HepG2 (cell line): ENCODE measurements around the gene MOCS1. TPM values are rescaled to one million over a fixed set of nuclear protein-coding genes. Genes with fewer than 3 reads are reported as not detected.

Experiments used
- GLI4 ChIP-seq: sonication (generic); formaldehyde crosslinking; IDR thresholded peaks from 2 replicates; pipeline ENCODE4 v1.5.1; 2020; ENCODE audit warnings: missing genetic modification reagents, mild to moderate bottlenecking, moderate library complexity, borderline replicate concordance
- JUNB ChIP-seq: sonication (generic); formaldehyde crosslinking; IDR thresholded peaks from 2 replicates; pipeline ENCODE4 v1.8.0; 2022; ENCODE audit warnings: missing genetic modification reagents, mild to moderate bottlenecking, borderline replicate concordance
- KAT7 ChIP-seq: IDR thresholded peaks from 2 replicates; pipeline ENCODE4 v1.6.1; 2018; ENCODE audit warnings: borderline replicate concordance, missing compliant biosample characterization
- MED13 ChIP-seq: sonication (generic); formaldehyde crosslinking; IDR thresholded peaks from 2 replicates; pipeline ENCODE4 v1.5.0; 2020; ENCODE audit warnings: missing genetic modification reagents
- MEIS1 ChIP-seq: sonication (generic); formaldehyde crosslinking; IDR thresholded peaks from 2 replicates; pipeline ENCODE4 v1.9.0; 2021; ENCODE audit warnings: mild to moderate bottlenecking, missing genetic modification reagents, moderate library complexity, borderline replicate concordance
- RFXAP ChIP-seq: sonication (generic); formaldehyde crosslinking; IDR thresholded peaks from 2 replicates; pipeline ENCODE4 v1.4.0; 2020; ENCODE audit warnings: missing genetic modification reagents, borderline replicate concordance
- SMARCE1 ChIP-seq: fragments of 450-650 bp; IDR thresholded peaks from 2 replicates; pipeline ENCODE4 v1.6.1; 2017; ENCODE audit warnings: borderline replicate concordance
- TARDBP ChIP-seq: sonication (generic); formaldehyde crosslinking; IDR thresholded peaks from 2 replicates; pipeline ENCODE4 v1.8.0; 2022; ENCODE audit warnings: mild to moderate bottlenecking, missing genetic modification reagents
- TFDP1 ChIP-seq: IDR thresholded peaks from 2 replicates; pipeline ENCODE4 v1.6.1; 2016; ENCODE audit warnings: missing compliant biosample characterization, missing genetic modification reagents, borderline replicate concordance
- THAP8 ChIP-seq: sonication (generic); formaldehyde crosslinking; IDR thresholded peaks from 2 replicates; pipeline ENCODE4 v1.5.1; 2020; ENCODE audit warnings: missing genetic modification reagents, mild to moderate bottlenecking, borderline replicate concordance
- ZNF10 ChIP-seq: sonication (generic); formaldehyde crosslinking; IDR thresholded peaks from 2 replicates; pipeline ENCODE4 v1.4.0; 2020; ENCODE audit warnings: mild to moderate bottlenecking, low read depth, missing genetic modification reagents, borderline replicate concordance
- ZNF230 ChIP-seq: sonication (generic); formaldehyde crosslinking; IDR thresholded peaks from 2 replicates; pipeline ENCODE4 v1.4.0; 2020; ENCODE audit warnings: mild to moderate bottlenecking, missing genetic modification reagents
- ZNF318 ChIP-seq: sonication (generic); formaldehyde crosslinking; IDR thresholded peaks from 2 replicates; pipeline ENCODE4 v1.4.0; 2020; ENCODE audit warnings: mild to moderate bottlenecking, missing genetic modification reagents
- ZNF549 ChIP-seq: sonication (generic); formaldehyde crosslinking; IDR thresholded peaks from 2 replicates; pipeline ENCODE4 v1.5.0; 2020; ENCODE audit warnings: missing genetic modification reagents
- ZNF558 ChIP-seq: sonication (generic); formaldehyde crosslinking; IDR thresholded peaks from 2 replicates; pipeline ENCODE4 v1.9.0; 2022; ENCODE audit warnings: mild to moderate bottlenecking, missing genetic modification reagents, borderline replicate concordance
- ZNF770 ChIP-seq: sonication (generic); formaldehyde crosslinking; IDR thresholded peaks from 2 replicates; pipeline ENCODE4 v1.5.0; 2020; ENCODE audit warnings: mild to moderate bottlenecking, missing genetic modification reagents
- polyA plus RNA-seq, 8 experiments: library from polyadenylated mRNA; depleted of rRNA in 3 of 8; stranded (reverse) in 7 of 8; unstranded in 1 of 8; fragments of >200 nt; fragmentation: Illumina TruSeq in 4 of 8; extraction: Trizol in 4 of 8; gene quantifications; 2 replicates each; pipeline versions ENCODE4 v1.2.1 to v1.2.3, GENCODE V29; 2011 to 2016; ENCODE audit warnings: low read depth in 4 of 8, missing spikeins in 1 of 8, mixed read lengths in 1 of 8; ENCODE audit not compliant: insufficient read depth in 1 of 8
- total RNA-seq, 5 experiments: library from RNA; depleted of rRNA; stranded (reverse); fragments of >200 nt; fragmentation: Illumina TruSeq; extraction: Trizol; gene quantifications; 2 replicates each; pipeline ENCODE4 v1.2.3, GENCODE V29; 2016; ENCODE audit warnings: low read depth in 1 of 5

MOCS1 gene
- total and polyA plus RNA-seq, 2 of the 13 experiments (the other 11 are each of a cell fraction or from before 2014, with no cell fraction given): 5.3 to 11.7 TPM

GRCh38 chr6:39887692-39888450 lies 46.4 kb downstream of the MOCS1 start (continued):
- no peak for TF ChIP-seq ZNF318 (CRISPR knock-in tag)
- no peak for TF ChIP-seq ZNF10
- TF ChIP-seq RFXAP (CRISPR knock-in tag): no peak
- TF ChIP-seq TARDBP (CRISPR knock-in tag): no peak
- TF ChIP-seq THAP8 (CRISPR knock-in tag): no peak
- no peak for TF ChIP-seq ZNF770 (CRISPR knock-in tag)
- no peak for TF ChIP-seq ZNF558 (CRISPR knock-in tag)
- TF ChIP-seq GLI4 (CRISPR knock-in tag): no peak
- no peak for TF ChIP-seq MED13 (CRISPR knock-in tag)
- TF ChIP-seq TFDP1 (CRISPR knock-in tag): peak; percentile 93
- no peak for TF ChIP-seq MEIS1 (CRISPR knock-in tag)
- TF ChIP-seq KAT7 (CRISPR knock-in tag): no peak
- no peak for TF ChIP-seq SMARCE1
- no peak for TF ChIP-seq ZNF549 (CRISPR knock-in tag)
- TF ChIP-seq ZNF230 (CRISPR knock-in tag): no peak
- TF ChIP-seq JUNB (CRISPR knock-in tag): peak; percentile 57; the same call in 1 of the 2 replicates
